Fibroblast of skin of right quadriceps (primary cell): Measurements from ENCODE around the gene PPARGC1A.
A peak's percentile ranks its signal among the peaks of the same experiment; 100 is the strongest.

Source experiments
- DNase-seq: peaks from one replicate; pipeline ENCODE4 v3.0.0-alpha.2; 2013

Gene PPARGC1A

GRCh38 chr4:23878246-23878891 lies 11.5 kb downstream of the PPARGC1A start:
- peak; percentile 46 for DNase-seq

GRCh38 chr4:23877758-23878229 lies 12.1 kb downstream of the PPARGC1A start:
- DNase-seq = peak; percentile 14

GRCh38 chr4:23876418-23877089 lies 13.3 kb downstream of the PPARGC1A start:
- DNase-seq = no peak

GRCh38 chr4:23875317-23875716 lies 14.5 kb downstream of the PPARGC1A start:
- no peak for DNase-seq

- DNase-seq = no peak
These were observed 15.3 kb downstream of the PPARGC1A start for GRCh38 chr4:23874536-23874901.

GRCh38 chr4:23873717-23874535 lies 15.9 kb downstream of the PPARGC1A start:
- DNase-seq = no peak

- no peak for DNase-seq
These were observed 18.4 kb downstream of the PPARGC1A start for GRCh38 chr4:23871426-23871825.

- DNase-seq = no peak
These were observed 23.3 kb downstream of the PPARGC1A start for GRCh38 chr4:23866450-23867075.

GRCh38 chr4:23861897-23862296 lies 27.9 kb downstream of the PPARGC1A start:
- DNase-seq = no peak

- DNase-seq = no peak
These were observed 28.9 kb downstream of the PPARGC1A start for GRCh38 chr4:23860919-23861318.

- DNase-seq = peak; percentile 31
These were observed 32.4 kb downstream of the PPARGC1A start for GRCh38 chr4:23857367-23857959.

- no peak for DNase-seq
These were observed 33.2 kb downstream of the PPARGC1A start for GRCh38 chr4:23856630-23857029.

- DNase-seq = peak; percentile 54
These were observed 33.8 kb downstream of the PPARGC1A start for GRCh38 chr4:23855912-23856605.

- DNase-seq = no peak
These were observed 35.7 kb downstream of the PPARGC1A start for GRCh38 chr4:23853986-23854660.

- DNase-seq = no peak
These were observed 38.4 kb downstream of the PPARGC1A start for GRCh38 chr4:23851464-23851863.

GRCh38 chr4:23847158-23847557 lies 42.7 kb downstream of the PPARGC1A start:
- DNase-seq = no peak

GRCh38 chr4:23844961-23845360 lies 44.9 kb downstream of the PPARGC1A start:
- no peak for DNase-seq

GRCh38 chr4:23839279-23839678 lies 50.6 kb downstream of the PPARGC1A start:
- DNase-seq = no peak

GRCh38 chr4:23838607-23839006 lies 51.2 kb downstream of the PPARGC1A start:
- no peak for DNase-seq

- DNase-seq = no peak
These were observed 51.7 kb downstream of the PPARGC1A start for GRCh38 chr4:23838131-23838530.

GRCh38 chr4:23837371-23837770 lies 52.5 kb downstream of the PPARGC1A start:
- DNase-seq = no peak
